Measurements from ENCODE around the gene MOB3A.

The MOB3A gene

DNA sequence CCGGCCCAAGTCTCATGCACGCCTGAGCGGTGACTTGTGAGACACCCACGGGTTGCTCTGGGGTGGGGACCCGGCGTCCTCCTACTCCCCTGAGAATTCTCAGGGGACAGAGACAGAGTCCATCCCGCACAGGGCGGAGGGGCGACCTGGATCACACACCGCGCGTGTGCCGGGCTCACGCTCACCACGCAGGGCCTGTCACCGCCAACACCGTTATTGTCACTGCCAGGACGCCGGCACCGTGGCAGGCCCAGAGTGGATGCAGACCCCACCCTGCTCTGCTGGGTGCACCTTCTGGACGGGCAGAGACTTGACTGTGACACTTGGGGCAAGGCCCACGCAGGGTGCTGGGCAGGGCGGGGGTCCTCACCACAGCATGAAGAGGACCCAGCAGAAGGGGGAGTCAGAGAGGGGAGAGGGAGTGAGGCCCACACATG is 16.2 kb downstream of the MOB3A start:
- DNase-seq = no peak

DNA sequence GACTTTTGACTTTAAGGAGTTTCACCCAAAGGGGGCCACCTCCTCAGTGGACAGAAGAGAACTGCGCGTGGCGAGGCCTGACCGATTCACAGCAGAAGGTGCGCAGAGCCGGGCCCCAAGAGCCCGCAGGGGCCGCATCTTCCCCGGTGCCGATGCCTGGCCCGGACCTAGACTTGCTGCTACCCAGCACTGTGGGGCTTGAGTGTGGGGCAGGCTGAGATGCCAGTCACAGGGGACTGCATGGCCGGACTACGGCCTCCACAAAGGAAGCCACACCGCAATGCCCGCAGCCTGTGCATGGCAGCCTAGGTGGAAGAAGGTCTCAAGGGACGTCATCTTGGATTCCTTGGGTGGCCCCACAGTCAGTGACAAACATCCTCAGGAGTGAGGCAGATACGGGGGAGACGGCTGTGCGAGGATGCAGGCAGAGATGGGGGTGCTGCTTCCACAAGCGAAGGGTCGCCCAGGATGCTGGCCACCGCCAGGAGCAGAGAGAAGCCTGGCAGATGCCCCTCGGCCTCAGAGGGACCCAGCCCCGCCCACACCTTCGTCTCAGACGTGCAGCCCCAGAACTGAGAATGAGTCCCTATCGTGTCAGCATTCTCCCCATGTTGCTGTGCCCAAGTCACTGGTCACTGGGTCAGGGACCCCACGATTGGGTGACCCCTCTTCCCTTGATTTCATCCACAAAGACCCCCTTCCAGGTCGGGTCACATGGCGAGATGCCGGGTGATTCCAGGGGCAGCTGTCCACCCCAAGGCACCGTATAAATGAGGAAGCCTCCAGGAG is 16.9 kb downstream of the MOB3A start:
- DNase-seq = no peak

DNA sequence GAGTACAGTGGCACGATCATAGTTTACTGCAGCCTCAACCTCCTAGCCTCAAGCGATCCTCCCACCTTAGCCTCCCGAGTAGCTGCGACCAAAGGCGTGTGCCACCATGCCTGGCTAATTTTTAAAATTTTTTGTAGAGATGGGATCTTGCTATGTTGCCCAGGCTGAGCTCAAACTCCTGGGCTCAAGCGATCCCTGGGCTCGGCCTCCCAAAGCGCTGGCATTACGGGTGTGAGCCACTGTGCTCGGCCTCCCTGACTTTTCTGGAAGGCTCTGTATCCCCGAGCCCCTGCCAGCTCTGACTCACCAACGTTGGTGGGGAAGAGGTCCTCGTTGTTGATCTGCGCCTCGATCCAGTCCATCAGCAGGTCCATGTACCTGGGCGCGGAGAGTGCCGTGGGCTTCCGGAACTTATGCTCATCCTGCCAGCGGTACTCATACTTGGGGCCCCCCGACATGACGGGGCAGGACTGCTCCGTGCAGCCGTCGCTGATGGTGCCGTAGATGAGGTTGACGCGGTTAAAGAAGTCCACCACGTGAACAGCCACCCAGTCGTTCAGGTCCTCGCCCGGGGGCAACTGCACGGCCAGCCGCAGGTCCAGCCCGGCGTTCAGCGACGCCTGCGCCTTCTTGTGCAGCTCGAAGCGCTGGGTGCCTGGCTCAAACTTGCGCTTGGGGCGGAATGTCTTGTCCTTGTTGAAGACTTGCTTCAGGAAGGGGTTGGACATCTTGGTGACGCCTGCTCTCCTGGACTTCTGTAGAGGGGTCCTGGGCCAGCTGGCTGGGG is 18.1 kb downstream of the MOB3A start:
- DNase-seq = no peak

DNA sequence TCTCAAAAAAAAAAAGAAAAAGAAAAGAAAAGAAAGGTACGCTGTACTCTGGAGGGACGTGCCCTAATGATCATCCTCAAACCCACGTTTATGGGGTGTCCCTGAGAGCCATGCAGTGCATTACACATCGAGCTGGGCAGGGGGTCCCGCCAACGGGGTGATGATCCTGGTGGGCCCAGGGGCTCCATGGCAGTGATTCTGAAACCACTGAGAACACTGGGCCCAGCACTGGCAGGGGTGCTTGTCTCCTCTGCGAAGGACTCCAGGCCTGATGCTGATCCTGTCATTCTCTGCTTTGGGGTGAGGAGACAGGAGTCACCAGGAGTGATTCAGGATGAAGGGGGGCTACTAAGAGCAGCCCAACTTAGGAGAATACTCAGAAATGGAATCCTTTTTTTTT is 18.7 kb downstream of the MOB3A start:
- no peak for DNase-seq

DNA sequence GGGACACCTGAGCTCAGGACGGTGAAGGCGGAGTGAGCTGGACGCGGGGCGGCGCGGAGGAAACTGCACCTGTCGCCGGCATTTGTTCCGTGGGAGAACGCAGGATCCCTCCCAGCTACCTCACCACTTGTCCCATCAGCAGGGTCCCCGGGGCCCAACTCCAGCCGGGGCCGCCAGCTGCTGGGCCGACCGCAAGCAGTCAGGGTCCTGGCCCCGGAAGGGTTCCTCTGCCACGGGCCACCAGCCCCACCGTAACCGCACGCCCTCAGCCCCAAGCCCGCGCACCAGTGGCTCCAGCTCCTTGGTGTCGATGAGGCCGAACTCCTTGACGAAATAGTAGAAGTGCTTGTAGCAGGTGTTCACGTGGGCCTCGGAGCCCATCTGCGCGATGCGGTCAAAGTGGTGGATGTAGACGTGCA is 19.6 kb downstream of the MOB3A start:
- DNase-seq = no peak

DNA sequence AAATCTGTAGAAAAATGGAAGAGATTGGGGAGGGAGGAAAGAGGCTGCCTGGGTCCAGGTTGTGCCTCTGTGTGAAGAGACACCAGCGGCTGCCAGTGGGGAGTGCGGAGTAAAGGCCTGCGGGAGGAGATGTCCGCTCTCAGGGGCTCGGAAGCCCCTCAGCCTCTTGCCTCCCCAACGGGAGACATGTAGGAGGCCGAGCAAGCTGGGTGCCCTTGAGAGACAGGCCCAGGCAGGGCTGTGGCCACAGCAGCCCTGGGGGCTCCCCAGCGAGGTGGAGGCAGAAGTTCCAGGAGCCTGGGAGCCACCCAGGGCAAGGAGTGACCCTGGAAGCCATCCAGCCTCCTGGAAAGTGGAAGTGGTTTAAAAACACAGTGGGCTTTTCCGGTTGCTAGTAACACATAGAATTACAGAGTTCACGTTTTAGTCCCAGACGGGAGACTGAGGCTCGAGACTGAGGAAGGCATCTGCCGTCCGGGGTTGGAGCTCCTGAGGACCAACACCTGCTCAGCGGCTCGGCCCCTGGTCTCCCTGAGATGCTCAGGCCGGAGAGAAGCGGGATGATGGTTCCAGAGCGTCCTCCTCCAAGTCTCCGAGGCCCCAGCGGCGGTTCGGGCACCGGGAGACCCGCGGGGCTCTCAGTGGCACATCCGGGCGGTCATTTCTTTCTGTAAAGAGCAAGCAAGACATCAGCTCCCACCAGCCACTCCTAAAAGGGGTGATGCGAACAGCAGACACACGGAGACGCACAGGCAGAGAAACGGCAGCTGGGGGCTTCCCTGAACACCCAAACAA is 23.2 kb downstream of the MOB3A start:
- DNase-seq = no peak

DNA sequence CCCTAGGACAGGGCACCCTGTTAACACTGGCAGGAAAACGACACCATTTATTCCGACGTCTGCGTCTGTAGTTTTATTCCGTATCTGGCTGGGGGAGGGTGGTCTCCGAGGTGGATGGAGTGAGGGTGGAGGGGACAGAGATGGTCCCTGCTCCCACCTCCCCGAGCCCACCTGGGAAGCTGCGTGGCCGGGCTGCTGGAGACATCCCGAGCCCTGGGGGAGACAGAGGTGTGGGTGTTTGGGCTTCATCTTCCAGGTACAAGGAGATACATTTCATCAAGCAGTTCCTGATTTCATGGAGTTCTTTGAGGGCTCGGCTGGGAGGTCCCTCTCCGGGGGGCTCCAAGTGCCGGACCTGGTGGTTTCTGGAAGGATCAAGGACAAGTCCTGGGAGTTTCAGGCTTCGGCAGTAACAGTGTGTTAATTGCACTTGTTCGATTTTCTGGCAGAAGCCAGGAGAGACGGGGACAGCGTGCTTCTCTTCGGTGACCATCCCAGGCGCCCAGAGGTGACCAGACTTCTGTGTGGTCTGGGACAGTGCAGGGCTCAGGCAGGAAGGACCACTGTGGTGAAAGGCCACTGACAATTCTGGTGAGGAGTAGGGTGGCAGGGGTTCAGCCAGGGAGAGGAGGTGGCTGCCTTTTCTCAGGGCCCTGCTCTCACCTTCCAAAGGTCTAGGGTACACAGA is 25.0 kb downstream of the MOB3A start:
- DNase-seq = no peak

DNA sequence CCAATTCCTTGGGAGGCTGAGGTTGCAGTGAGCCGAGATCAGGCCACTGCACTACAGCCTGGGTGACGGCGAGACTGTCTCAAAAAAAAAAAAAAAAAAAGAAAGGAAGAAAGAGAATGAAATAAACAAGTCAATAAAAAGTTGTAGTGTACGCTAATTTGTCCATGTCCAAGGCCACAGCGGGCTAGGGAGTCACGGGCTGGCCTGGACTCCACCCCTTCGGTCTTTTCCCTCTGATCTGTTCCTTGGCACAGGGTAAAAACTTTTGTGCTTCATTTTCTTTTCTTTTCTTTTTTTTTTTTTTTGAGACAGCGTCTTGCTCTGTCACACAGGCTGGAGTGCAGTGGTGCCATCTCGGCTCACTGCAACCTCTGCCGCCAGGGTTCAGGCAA is 25.7 kb downstream of the MOB3A start:
- no peak for DNase-seq

DNA sequence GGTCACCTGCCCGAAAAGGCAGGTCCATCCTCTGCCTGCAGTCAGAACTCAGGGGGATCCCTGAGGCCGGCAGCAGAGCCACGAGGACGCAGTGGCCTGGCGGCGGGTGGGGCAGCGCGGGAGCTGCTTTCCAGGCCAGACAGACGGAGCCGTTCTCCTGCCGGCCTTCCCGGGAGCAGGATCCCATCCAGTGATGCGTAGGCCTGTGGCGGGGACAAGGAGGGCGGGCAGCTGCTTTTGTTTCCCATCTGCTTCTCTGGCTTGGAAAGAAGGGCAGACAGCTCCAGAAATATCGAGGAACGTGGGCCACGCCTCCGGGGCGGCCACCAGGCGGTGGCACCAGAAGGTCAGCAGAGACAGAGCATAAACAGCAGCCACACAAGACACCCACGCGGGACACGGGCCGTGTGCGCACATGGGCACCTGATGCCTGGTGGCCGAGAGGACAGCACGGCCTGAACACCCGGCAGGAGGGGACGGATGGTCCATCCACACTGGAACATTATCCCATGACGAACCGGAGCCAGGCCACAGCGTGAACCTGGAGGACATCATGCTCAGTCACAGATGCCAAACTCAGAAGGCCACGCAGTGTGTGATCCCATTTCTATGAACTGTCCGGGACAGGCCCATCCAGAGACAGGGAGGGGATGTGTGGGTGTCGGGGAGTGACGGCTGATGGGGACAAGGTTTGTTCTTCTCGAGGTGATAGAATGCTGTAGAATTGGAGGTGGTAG is 31.2 kb downstream of the MOB3A start:
- DNase-seq = no peak

DNA sequence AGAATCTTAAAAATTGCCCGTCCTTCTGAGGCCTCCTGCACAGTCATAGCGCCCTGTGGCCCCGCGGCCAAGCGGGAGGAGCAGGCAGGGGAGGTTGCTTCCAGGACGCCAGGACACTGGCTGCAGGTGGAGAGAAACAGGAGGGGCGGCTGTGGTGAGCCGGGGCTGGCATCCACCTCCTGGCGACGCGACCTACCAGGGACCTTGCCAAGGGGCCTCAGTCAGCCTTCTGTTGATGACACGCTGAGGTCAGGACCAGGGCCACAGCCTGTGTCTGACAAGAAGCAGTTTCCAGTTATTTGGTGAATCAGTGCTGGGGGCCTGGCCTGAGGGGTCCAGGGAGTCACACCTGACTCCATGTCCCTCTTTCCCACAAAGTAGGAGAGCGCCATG is 31.7 kb downstream of the MOB3A start:
- no peak for DNase-seq

DNA sequence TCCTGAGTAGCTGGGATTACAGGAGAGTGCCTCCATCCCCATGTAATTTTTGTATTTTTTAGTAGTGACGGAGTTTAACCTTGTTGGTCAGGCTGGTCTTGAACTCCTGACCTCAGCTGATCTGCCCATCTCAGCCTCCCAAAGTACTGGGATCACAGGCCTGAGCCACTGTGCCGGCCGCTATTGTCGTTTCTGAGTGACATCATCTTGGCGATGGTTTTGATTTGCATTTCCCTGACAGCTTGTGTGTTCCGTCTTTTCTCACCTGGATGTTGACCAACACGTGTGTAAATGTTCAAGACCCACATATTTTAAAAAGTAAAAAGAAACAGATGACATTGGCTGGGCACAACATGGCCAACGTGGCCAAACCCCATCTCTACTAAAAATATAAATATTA is 32.3 kb downstream of the MOB3A start:
- DNase-seq = no peak

DNA sequence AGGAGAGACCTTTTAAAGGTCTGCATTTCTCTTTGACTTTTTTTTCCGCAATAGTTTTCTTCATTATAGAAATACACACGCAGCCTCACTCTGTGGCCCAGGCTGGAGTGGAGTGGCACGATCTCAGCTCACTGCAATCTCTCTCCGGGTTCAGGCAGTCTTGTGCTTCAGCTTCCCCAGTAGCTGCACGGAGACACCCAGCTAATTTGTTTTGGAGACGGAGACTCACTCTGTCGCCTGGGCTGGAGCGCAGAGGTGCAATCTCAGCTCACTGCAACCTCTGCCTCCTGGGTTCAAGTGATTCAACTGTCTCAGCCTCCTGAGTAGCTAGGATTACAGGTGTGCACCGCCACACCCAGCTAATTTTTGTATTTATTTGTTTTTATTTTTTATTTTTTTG is 33.4 kb downstream of the MOB3A start:
- no peak for DNase-seq

DNA sequence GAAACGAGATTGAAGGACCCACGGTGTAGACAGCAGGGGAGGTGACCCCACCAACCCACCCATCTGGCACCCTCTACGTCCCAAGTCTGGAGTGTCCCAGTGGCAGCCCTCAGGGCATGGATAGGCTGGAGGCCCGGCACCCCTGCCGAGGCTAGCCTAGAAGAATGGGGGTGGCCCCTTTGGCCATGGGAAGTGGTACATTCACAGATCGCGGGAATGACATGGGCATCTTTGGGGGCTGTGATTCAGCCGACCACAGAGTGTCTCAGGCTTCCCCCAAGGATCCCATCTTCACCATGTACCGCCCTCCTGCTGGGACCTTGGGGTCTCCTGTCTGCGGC is 33.8 kb downstream of the MOB3A start:
- no peak for DNase-seq

DNA sequence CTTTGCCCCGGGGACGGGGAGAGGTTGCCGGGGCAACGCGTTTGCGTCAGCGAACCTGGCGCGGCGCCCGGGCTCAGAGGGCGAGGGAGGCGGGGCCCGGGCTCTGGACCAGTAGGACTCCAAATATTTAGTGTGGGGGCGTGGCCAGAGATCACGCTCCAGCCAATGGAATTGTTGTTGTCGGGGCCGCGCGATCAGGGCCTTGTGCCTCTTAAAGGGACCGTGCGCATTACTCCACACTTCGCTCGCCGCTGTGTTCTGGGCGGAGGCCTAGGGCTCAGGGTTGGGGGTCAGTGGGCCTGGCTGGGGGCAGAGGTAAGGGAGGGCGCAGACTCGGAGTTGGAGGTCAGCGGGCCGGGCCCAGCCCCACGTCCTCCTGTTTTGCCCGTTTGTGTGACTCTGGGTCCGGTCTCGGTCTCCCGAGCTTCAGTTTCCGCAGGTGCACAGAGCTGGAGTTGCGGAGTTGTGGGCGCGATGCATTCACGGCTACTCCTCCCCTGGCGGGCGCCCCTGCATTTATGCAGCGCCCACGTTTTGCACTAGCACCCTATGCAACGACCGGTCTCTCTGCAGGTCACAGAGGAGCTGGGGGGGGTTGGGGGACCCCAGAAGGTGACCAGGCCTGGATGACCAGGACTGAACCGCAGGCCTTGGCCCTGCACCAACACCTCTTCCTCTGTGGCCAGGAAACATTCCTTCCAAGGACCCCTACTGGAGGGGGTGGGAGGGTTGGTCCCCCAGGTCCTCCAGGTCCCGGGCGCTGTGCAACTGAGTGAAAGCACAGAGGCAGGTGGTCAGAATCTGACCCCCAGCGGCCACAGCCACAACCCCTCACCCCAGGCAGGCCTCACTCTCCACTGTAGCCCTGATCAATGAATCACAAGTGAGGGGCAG is 34.4 kb downstream of the MOB3A start:
- DNase-seq = peak; percentile 93

DNA sequence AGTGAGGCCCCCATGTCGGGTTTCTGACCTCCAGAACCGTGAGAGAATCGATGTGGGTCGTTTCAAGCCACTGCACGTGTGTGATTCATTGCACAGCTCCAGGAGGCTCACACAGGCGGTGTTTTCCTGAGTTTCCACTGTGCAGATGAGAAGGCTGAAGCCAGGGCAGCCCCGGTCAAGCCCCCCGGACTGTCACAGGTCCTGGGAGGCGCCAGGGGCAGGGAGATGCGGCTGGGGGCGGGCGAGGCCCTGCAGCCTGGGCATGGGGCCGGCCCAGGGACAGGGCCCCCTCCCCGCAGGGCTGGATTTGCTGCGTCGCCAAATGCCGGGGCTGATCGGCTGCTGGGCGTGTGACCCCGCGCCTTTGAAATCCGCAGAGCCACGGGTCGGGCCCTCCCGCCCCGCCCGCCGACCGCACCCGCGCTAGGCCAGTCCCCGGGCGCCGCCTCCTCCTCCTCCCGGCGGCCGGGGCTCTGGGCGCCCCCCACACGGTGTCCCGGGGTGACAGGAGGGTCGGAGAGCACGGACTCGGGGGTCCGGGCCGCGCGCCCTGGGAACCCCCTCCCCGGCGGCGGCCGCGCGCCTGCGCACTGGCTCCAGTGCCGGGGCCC is 35.1 kb downstream of the MOB3A start:
- no peak for DNase-seq

DNA sequence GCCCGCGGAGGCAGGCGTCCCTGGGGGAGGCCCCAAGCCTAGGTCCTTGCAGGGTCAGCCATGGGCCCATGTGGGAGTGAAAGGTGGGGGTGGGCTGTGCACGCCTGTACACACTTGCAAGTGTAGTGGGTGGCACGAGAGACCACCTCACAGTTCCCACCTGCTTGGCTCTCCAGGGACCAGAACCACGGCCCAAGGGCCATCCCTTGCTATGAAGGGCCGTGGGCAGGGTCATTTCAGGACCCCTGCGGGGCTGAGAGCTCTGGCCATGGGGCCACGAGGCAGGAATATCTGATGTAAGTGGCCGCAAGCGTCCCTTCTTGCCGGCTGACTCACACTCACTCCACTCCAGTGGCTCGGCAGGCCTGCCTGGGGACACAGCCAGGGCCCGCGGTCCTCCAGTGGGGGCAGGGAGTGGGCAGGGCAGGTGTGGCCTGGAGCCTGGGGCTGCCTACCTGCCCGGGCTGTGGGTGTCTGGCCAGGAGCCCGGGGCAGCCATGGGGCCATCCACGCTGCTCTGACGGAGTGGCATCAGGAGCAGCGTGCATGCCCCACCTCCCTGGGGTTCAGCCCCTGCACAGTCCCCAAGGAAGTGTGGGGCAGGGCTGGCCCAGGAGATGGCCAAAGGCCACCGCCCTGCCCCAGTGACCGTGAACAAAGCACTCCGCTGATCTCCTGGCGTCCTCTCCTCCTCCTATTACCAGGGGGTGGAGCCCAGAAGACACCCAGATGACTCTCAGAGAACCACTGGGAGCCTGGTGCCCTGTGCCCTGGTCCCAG is 36.5 kb downstream of the MOB3A start:
- DNase-seq = peak; percentile 56

DNA sequence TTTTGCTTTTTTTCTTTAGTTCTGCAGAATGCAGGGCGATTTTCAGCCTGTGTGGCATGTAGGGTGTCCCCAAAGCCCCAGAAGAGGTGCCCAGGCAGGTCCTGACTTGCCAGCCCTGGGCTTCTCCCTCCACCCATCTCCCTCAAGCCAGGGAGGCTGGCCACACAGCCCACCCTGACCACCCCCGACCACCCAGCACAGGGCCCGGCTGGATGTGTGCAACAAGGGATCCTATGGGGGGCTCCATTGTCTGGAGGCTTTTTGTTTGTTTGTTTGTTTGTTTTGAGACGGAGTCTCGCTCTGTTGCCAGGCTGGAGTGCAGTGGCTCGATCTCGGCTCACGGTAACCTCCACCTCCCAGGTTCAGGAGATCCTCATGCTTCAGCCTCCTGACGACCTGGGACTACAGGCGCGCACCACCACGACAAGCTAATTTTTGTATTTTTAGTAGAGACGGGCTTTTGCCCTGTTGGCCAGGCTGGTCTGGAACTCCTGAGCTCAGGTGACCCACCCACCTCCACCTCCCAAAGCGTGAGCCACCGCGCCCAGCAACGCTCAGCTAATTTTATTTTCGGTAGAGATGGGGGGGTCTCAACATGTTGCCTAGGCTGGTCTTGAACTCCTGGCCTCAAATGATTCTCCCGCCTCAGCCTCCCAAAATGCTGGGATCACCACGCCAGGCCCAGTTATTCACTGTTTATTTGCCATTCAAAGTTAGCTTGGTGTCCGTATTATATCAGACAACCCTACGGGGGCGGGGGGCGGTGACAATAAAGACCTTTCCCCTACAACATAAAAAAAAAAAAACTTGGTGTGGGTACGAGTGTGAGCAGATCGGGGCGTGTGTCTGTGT is 37.3 kb downstream of the MOB3A start:
- DNase-seq = no peak

DNA sequence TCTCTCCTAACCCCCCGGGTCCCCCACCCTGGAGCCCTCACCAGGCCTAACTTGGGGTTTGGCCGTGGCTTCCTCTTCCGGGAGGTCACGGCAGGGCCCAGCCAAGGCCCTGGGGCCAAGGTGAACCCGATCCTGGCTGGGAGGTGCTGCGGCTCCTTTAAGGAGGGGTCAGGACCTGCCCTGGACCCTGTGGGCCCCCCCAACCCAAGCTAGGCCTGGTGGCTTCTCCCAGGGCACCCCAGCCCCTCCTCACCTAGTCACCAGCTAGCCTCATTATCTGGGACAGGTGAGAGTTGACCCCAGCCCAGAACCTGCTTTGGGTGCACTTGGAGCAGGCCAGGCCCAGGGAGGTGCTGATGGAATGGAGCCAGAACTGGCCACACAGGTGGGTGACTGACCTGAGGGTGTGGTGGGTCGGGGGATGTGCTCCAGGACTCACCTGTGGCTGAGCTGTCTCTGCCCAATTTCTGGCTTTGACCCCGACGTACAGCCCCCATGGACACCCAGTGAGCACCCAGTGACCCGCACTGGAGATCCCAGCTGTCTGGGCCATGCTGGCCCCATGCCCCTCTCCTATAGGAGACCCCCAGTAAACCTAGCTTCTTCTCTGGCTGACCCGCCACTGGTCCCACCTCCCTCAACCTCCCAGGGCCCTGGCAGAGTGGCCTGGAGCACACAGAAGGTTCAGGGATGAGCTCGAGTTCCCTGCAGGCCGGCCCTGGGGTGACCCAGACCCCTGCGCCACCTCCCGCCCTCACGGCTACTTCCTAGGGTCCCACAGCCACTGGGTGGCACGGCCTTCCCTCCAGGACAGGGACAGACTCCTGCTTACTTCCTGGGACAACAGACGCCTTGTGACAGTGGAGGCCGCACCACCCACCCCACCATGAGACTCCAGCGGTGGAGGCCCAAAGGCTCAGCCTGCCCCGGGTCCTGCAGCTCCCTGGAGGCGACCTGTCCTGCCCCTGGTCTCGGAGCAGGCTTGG is 38.3 kb downstream of the MOB3A start:
- no peak for DNase-seq
